DND-41 (cell line): ENCODE data around the gene PLEKHH1.

Experiments
- EZH2 ChIP-seq: IDR thresholded peaks from 3 replicates; pipeline ENCODE4 v1.6.1; 2012; ENCODE audit warnings: borderline replicate concordance, low read depth, mild to moderate bottlenecking, moderate library complexity, low read length, inconsistent platforms; ENCODE audit not compliant: severe bottlenecking
- TF ChIP-seq, protein P1 (sequence below): IDR thresholded peaks from 2 replicates; pipeline ENCODE4 v1.5.1; 2012; ENCODE audit warnings: borderline replicate concordance, low read length, moderate library complexity, mild to moderate bottlenecking; ENCODE audit not compliant: poor library complexity, severe bottlenecking; ENCODE audit errors: extremely low read depth

GRCh38 chr14:67630186-67630585 is 97.1 kb downstream of the PLEKHH1 start:
- TF ChIP-seq, protein P1, sequence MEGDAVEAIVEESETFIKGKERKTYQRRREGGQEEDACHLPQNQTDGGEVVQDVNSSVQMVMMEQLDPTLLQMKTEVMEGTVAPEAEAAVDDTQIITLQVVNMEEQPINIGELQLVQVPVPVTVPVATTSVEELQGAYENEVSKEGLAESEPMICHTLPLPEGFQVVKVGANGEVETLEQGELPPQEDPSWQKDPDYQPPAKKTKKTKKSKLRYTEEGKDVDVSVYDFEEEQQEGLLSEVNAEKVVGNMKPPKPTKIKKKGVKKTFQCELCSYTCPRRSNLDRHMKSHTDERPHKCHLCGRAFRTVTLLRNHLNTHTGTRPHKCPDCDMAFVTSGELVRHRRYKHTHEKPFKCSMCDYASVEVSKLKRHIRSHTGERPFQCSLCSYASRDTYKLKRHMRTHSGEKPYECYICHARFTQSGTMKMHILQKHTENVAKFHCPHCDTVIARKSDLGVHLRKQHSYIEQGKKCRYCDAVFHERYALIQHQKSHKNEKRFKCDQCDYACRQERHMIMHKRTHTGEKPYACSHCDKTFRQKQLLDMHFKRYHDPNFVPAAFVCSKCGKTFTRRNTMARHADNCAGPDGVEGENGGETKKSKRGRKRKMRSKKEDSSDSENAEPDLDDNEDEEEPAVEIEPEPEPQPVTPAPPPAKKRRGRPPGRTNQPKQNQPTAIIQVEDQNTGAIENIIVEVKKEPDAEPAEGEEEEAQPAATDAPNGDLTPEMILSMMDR = no peak
- TF ChIP-seq EZH2 = no peak
